GM23338 (cell line): ENCODE results near the gene FTL.

Source experiments
- CREB1 ChIP-seq: fragments of 250-450 bp; sonication (Bioruptor Pico); IDR thresholded peaks from 2 replicates; pipeline ENCODE4 v1.5.0; 2020; ENCODE audit warnings: low read depth, mild to moderate bottlenecking, moderate library complexity
- CTCF ChIP-seq, 2 experiments: fragments of 200-600 bp in 1 of 2; sonication (generic) in 1 of 2; conservative IDR thresholded peaks; 2 replicates each; pipeline versions ENCODE4 v1.5.1 to v1.6.1; 2016 to 2017; ENCODE audit warnings: antibody characterized with exemption in 2 of 2, low read depth in 2 of 2, mild to moderate bottlenecking in 2 of 2, moderate library complexity in 1 of 2
- ETS1 ChIP-seq: IDR thresholded peaks from 2 replicates; pipeline ENCODE4 v1.6.1; 2016; ENCODE audit warnings: antibody characterized with exemption
- EZH2 ChIP-seq: fragments of 200-600 bp; sonication (generic); IDR thresholded peaks from one replicate; pipeline ENCODE4 v1.8.0; 2017; ENCODE audit warnings: antibody characterized with exemption, mild to moderate bottlenecking, low read depth; ENCODE audit not compliant: unreplicated experiment
- EZH2phosphoT487 ChIP-seq: fragments of 200-600 bp; sonication (generic); IDR thresholded peaks from one replicate; pipeline ENCODE4 v1.8.1; 2018; ENCODE audit warnings: antibody characterized with exemption; ENCODE audit not compliant: unreplicated experiment
- JUNB ChIP-seq: IDR thresholded peaks from one replicate; pipeline ENCODE4 v1.6.1; 2016; ENCODE audit warnings: antibody characterized with exemption; ENCODE audit not compliant: unreplicated experiment
- NANOG ChIP-seq: IDR thresholded peaks from 2 replicates; pipeline ENCODE4 v1.6.1; 2016; ENCODE audit warnings: antibody characterized with exemption, borderline replicate concordance
- POLR2AphosphoS5 ChIP-seq: IDR thresholded peaks from 2 replicates; pipeline ENCODE4 v1.6.1; 2016; ENCODE audit warnings: antibody characterized with exemption, low read depth
- REST ChIP-seq: IDR thresholded peaks from one replicate; pipeline ENCODE4 v1.6.1; 2018; ENCODE audit warnings: antibody characterized with exemption; ENCODE audit not compliant: unreplicated experiment
- STAT1 ChIP-seq: IDR thresholded peaks from one replicate; pipeline ENCODE4 v1.6.1; 2016; ENCODE audit warnings: antibody characterized with exemption; ENCODE audit not compliant: unreplicated experiment
- ZNF114 ChIP-seq: fragments of 250-450 bp; sonication (Bioruptor Pico); IDR thresholded peaks from 2 replicates; pipeline ENCODE4 v1.5.0; 2020; ENCODE audit warnings: mild to moderate bottlenecking, moderate library complexity

GRCh38 chr19:48946463-48947257, 18.4 kb upstream of the FTL start:
- TF ChIP-seq REST (no peak), EZH2phosphoT487 (no peak), CTCF (conservative IDR thresholded peaks at IDR 0.05; ENCODE audit: low read depth in 2 of 2) (no peak), EZH2 (no peak), ZNF114 (CRISPR knock-in tag) (no peak), CREB1 (CRISPR knock-in tag) (no peak), POLR2AphosphoS5 (no peak), ETS1 (no peak), JUNB (no peak), NANOG (no peak), STAT1 (no peak)
